HUES64 (cell line): ENCODE results near the gene KCNK16.

Experiments
- H3K27ac ChIP-seq: 2 replicates; pipeline ENCODE4 v1.7.0; 2013; ENCODE audit warnings: low read depth, low read length, inconsistent platforms
- H3K27me3 ChIP-seq: 2 replicates; pipeline ENCODE4 v1.6.1; 2013; ENCODE audit warnings: mild to moderate bottlenecking, low read length; ENCODE audit not compliant: insufficient read depth
- H3K36me3 ChIP-seq: 2 replicates; pipeline ENCODE4 v1.6.1; 2013; ENCODE audit warnings: mild to moderate bottlenecking, low read length; ENCODE audit not compliant: insufficient read depth
- H3K4me1 ChIP-seq: 2 replicates; pipeline ENCODE4 v1.6.1; 2013; ENCODE audit warnings: mild to moderate bottlenecking, low read length, moderate library complexity; ENCODE audit not compliant: insufficient read depth
- H3K4me3 ChIP-seq: 2 replicates; pipeline ENCODE4 v1.5.1; 2013; ENCODE audit warnings: mild to moderate bottlenecking, low read length, moderate library complexity
- H3K9ac ChIP-seq: 2 replicates; pipeline ENCODE4 v1.6.1; 2013; ENCODE audit warnings: mild to moderate bottlenecking, low read depth, low read length
- H3K9me3 ChIP-seq: 2 replicates; pipeline ENCODE4 v1.6.1; 2013; ENCODE audit warnings: low read depth, low read length; ENCODE audit not compliant: insufficient read depth
- WGBS: fragments of 150-250, 120-280 bp; methylation state at CpG from one replicate; pipeline ENCODE4 v1.1.7; 2013; ENCODE audit warnings: missing lambda C conversion rate; 5-methylcytosine and 5-hydroxymethylcytosine counted together

The KCNK16 gene

DNA sequence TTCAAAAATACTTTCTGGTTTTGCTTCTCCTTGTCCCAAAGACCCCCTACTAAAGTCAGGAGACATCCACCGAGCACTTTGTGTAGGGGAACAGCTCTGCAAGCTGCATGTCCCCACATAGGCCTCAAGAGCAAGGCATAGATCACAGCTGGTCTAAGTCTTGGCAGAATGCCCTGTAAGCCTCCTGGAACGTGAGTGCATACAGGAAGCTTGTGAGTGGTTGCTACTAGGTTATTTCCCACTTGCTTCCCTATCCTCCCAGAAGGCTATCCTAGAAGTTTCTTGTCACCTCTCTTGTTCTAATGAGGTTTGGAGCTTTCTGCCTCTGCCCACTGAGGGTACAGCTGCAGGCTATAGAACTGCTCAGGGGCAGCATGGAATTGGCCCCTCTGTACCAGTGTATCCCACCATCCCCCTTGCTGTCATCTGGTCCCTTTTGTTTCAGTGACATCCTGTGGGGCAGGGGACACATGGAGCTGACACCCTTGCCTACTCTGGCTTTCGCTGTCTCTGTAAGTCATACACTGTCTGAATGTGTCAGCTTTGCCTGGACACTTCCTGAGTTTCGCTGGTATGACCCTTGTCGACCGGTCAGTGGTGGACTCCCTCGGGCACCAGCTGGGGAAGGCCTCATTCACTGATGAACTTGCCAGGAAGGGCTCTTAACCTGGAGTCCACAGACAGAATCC, 35.6 kb upstream of the KCNK16 start:
- 88% methylated on average over 7 of the region's 7 CpGs for WGBS
- H3K9ac ChIP-seq: no peak overlapping the region

GRCh38 chr6:39353698-39354315, 31.3 kb upstream of the KCNK16 start:
- Histone ChIP-seq H3K27ac (no peak overlapping the region), H3K36me3 (no peaks in the 10 kb centered on the region), H3K4me1 (no peaks in the 10 kb centered on the region), H3K9ac (no peak overlapping the region), H3K4me3 (no peak overlapping the region), H3K9me3 (no peaks in the 10 kb centered on the region), H3K27me3 (no peaks in the 10 kb centered on the region)
- WGBS: 93% methylated on average over 7 of the region's 7 CpGs

More for the DNA sequence above, 35.6 kb upstream of the KCNK16 start:
- Histone ChIP-seq H3K4me1 (no peaks in the 10 kb centered on the region), H3K36me3 (no peaks in the 10 kb centered on the region), H3K4me3 (no peak overlapping the region), H3K27ac (no peak overlapping the region), H3K27me3 (no peaks in the 10 kb centered on the region), H3K9me3 (no peaks in the 10 kb centered on the region)

DNA sequence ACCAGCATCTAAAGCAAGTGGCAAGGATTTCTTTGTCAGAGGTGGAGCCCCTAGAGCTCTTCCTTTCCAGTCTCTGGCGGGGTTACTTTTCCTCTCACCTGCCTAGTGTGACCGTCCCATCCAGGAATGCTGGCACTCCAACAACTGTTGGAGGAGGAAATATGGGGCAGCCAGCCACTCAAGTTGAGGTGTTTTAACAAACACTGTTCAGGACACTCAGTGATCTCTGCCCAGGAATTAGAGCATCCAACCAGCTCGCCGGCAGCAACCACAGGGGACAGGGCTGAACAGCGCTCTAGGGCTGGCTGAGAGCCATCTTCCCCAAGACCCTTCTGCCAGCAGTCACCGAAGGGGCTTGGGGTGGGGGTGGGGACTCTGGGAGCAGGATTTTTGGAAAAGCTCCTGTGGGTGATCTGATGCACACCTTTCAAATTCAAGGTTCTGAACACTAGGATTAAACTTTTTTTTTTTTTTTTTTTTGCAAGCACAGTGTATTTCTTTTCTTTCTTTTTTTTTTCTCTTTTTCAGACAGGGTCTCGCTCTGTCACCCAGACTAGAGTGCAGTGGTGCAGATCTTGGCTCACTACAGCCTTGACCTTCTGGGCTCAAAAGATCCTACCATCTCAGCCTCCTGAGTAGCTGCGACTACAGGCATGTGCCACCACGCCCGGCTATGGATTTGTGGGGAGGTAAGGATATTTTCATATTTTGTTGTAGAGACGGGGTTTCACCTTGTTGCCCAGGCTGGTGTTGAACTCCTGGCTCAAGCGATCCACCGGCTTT, 28.4 kb upstream of the KCNK16 start:
- H3K9me3 ChIP-seq: no peaks in the 10 kb centered on the region
- H3K27ac ChIP-seq: no peak overlapping the region
- no peaks in the 10 kb centered on the region for H3K4me1 ChIP-seq

DNA sequence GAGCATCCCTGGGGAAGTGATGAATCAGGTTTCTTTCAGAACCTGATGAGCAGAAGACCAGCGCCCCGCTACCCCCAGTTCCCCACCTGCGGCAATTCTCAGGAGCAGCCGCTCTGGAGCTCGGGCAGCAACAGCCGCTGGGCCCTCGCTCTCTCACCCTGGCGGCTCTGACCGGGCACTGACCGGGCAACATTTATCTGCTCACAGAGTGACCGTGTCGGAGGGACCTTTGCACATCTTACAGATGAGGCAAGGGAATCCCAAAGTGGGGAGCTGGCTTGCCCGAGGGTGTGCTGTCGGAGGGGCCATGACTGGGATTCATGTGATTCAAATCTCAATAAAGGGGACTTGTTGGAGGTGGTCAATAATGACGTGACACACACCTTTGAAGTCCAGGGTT, 26.2 kb upstream of the KCNK16 start:
- Histone ChIP-seq H3K27me3 (no peaks in the 10 kb centered on the region), H3K9ac (no peak overlapping the region), H3K4me3 (no peak overlapping the region), H3K27ac (no peak overlapping the region), H3K9me3 (no peaks in the 10 kb centered on the region), H3K36me3 (no peaks in the 10 kb centered on the region), H3K4me1 (peaks cover under 1% of the 10 kb centered on the region; the same call in 1 of the 2 replicates)
- WGBS: 92% methylated on average over 15 of the region's 15 CpGs

More for the DNA sequence above, 28.4 kb upstream of the KCNK16 start:
- Histone ChIP-seq H3K9ac (no peak overlapping the region), H3K27me3 (no peaks in the 10 kb centered on the region), H3K4me3 (no peak overlapping the region), H3K36me3 (no peaks in the 10 kb centered on the region)
- 94% methylated on average over 13 of the region's 13 CpGs for WGBS

GRCh38 chr6:39347906-39348585, 25.5 kb upstream of the KCNK16 start:
- Histone ChIP-seq H3K27ac (no peak overlapping the region), H3K4me3 (no peak overlapping the region), H3K27me3 (no peaks in the 10 kb centered on the region), H3K9ac (no peak overlapping the region), H3K9me3 (no peaks in the 10 kb centered on the region), H3K4me1 (peaks cover 4% of the 10 kb centered on the region), H3K36me3 (no peaks in the 10 kb centered on the region)
- 48% methylated on average over 9 of the region's 9 CpGs for WGBS

- no peak overlapping the region for H3K9ac ChIP-seq
- no peaks in the 10 kb centered on the region for H3K36me3 ChIP-seq
- H3K27me3 ChIP-seq: no peaks in the 10 kb centered on the region
- peaks cover 4% of the 10 kb centered on the region for H3K4me1 ChIP-seq
- H3K27ac ChIP-seq: no peak overlapping the region
- no peaks in the 10 kb centered on the region for H3K9me3 ChIP-seq
- 93% methylated on average over 6 of the region's 6 CpGs for WGBS
- no peak overlapping the region for H3K4me3 ChIP-seq
Observed at GRCh38 chr6:39347206-39347605, 24.7 kb upstream of the KCNK16 start.

DNA sequence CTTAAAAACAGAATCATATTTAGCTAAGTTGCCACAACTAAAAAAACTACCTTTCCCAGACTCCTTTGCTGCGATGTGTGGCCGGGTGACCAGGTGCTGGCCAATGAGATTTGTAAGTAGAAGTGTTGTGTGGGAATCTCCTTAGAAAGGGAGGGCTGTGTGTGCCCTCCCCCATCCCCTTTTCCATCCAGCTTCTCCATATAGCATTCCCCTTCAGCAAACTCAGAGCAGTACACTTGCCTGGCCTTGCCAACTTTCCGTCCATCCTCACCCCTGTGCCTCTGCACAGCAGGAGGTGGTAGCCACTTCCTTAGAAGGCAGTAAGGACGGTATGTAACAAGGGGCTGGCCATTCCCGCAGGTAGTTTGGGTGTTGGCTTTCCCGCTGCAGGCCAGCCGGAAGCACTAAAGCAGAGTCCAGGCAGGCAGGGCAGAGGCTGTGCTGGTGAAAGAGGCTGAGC, 22.3 kb upstream of the KCNK16 start:
- no peak overlapping the region for H3K4me3 ChIP-seq
- H3K27me3 ChIP-seq: no peaks in the 10 kb centered on the region
- H3K4me1 ChIP-seq: peaks cover 4% of the 10 kb centered on the region
- no peak overlapping the region for H3K9ac ChIP-seq
- H3K9me3 ChIP-seq: no peaks in the 10 kb centered on the region
- 56% methylated on average over 5 of the region's 7 CpGs for WGBS
- no peak overlapping the region for H3K27ac ChIP-seq
- no peaks in the 10 kb centered on the region for H3K36me3 ChIP-seq

DNA sequence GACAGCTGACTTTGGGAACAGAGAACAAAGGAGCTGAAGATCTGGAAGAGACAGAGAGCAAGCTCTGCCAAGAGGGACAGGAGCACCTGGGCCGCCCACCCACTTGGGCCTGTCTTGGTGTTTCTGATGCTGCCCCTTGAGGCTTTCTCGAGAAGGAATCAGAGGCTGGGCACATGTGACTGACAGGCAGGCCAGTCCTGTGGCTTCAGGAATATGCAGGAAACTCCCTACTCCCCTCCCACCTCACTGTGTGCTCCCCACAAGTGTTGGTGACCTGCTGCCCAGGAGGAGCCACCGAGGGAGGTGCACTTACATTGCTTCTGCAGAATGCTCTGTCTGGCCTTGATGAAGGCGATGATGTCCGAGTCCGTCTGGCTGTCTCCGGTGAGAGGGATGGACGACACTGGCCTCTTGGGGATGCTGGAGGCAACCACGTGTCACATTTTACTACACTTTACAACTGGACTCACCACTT, 20.9 kb upstream of the KCNK16 start:
- 84% methylated on average over 9 of the region's 9 CpGs for WGBS
- no peaks in the 10 kb centered on the region for H3K27me3 ChIP-seq
- no peak overlapping the region for H3K27ac ChIP-seq
- no peaks in the 10 kb centered on the region for H3K36me3 ChIP-seq
- H3K4me1 ChIP-seq: peaks cover 4% of the 10 kb centered on the region
- no peaks in the 10 kb centered on the region for H3K9me3 ChIP-seq
- H3K9ac ChIP-seq: no peak overlapping the region
- no peak overlapping the region for H3K4me3 ChIP-seq

GRCh38 chr6:39342692-39343395, 20.3 kb upstream of the KCNK16 start:
- Histone ChIP-seq H3K9me3 (no peaks in the 10 kb centered on the region), H3K27ac (no peak overlapping the region), H3K9ac (no peak overlapping the region), H3K4me1 (peaks cover 4% of the 10 kb centered on the region), H3K27me3 (no peaks in the 10 kb centered on the region), H3K4me3 (no peak overlapping the region), H3K36me3 (no peaks in the 10 kb centered on the region)
- 92% methylated on average over 13 of the region's 14 CpGs for WGBS

- Histone ChIP-seq H3K4me1 (peaks cover 4% of the 10 kb centered on the region), H3K27me3 (no peaks in the 10 kb centered on the region), H3K36me3 (no peaks in the 10 kb centered on the region), H3K9me3 (no peaks in the 10 kb centered on the region), H3K9ac (no peak overlapping the region), H3K27ac (no peak overlapping the region), H3K4me3 (no peak overlapping the region)
- WGBS: 97% methylated on average over 5 of the region's 5 CpGs
Observed at GRCh38 chr6:39341937-39342336, 19.4 kb upstream of the KCNK16 start.
